ENCODE data around the gene THRB.

Gene THRB

GRCh38 chr3:24182756-24183155 is 311.9 kb downstream of the THRB start:
- TF ChIP-seq CTCF (IDR thresholded peaks at IDR 0.05; ENCODE audit: low read length, missing control alignments): no peak
- DNase-seq (ENCODE audit: low read depth): no peak
- no peak overlapping the region for H3K4me3 ChIP-seq (replicated peaks; ENCODE audit: low read depth, low read length)

- TF ChIP-seq CTCF (IDR thresholded peaks at IDR 0.05; ENCODE audit: low read length, missing control alignments): no peak
- H3K4me3 ChIP-seq (replicated peaks; ENCODE audit: low read depth, low read length): no peak overlapping the region
- DNase-seq (ENCODE audit: low read depth): no peak
Measured at GRCh38 chr3:24181256-24181655, 313.4 kb downstream of the THRB start.

GRCh38 chr3:24180616-24181015 is 314.0 kb downstream of the THRB start:
- TF ChIP-seq CTCF (IDR thresholded peaks at IDR 0.05; ENCODE audit: low read length, missing control alignments): no peak
- H3K4me3 ChIP-seq (replicated peaks; ENCODE audit: low read depth, low read length): no peak overlapping the region
- DNase-seq (ENCODE audit: low read depth): no peak

GRCh38 chr3:24177201-24177600 is 317.4 kb downstream of the THRB start:
- no peak for DNase-seq (ENCODE audit: low read depth)
- H3K4me3 ChIP-seq (replicated peaks; ENCODE audit: low read depth, low read length): no peak overlapping the region
- TF ChIP-seq CTCF (IDR thresholded peaks at IDR 0.05; ENCODE audit: low read length, missing control alignments): no peak

- H3K4me3 ChIP-seq (replicated peaks; ENCODE audit: low read depth, low read length): no peak overlapping the region
- no peak for DNase-seq (ENCODE audit: low read depth)
- no peak for TF ChIP-seq CTCF (IDR thresholded peaks at IDR 0.05; ENCODE audit: low read length, missing control alignments)
Measured at GRCh38 chr3:24174614-24175013, 320.0 kb downstream of the THRB start.

GRCh38 chr3:24168977-24169376 is 325.7 kb downstream of the THRB start:
- DNase-seq (ENCODE audit: low read depth): no peak
- no peak overlapping the region for H3K4me3 ChIP-seq (replicated peaks; ENCODE audit: low read depth, low read length)
- no peak for TF ChIP-seq CTCF (IDR thresholded peaks at IDR 0.05; ENCODE audit: low read length, missing control alignments)

GRCh38 chr3:24167429-24167828 is 327.2 kb downstream of the THRB start:
- TF ChIP-seq CTCF (IDR thresholded peaks at IDR 0.05; ENCODE audit: low read length, missing control alignments): no peak
- no peak overlapping the region for H3K4me3 ChIP-seq (replicated peaks; ENCODE audit: low read depth, low read length)
- no peak for DNase-seq (ENCODE audit: low read depth)

All from fibroblast of pulmonary artery (primary cell).